HepG2 (cell line): ENCODE data around the gene CPAMD8. TPM values are rescaled to one million over a fixed set of nuclear protein-coding genes. Genes with fewer than 3 reads are reported as not detected.

Source experiments
- CEBPG ChIP-seq: IDR thresholded peaks from 2 replicates; pipeline ENCODE4 v1.6.1; 2016
- ESRRA ChIP-seq: sonication (generic); formaldehyde crosslinking; IDR thresholded peaks from 2 replicates; pipeline ENCODE4 v1.5.1; 2020; ENCODE audit warnings: mild to moderate bottlenecking, low read depth, missing genetic modification reagents
- RBM22 ChIP-seq: fragments of 200-400 bp; formaldehyde crosslinking; optimal IDR thresholded peaks from 2 replicates; pipeline ENCODE3; 2017; ENCODE audit warnings: mild to moderate bottlenecking, low read length, moderate library complexity
- ZBTB40 ChIP-seq, 2 experiments: fragments of 450-650 bp in 1 of 2; sonication (generic) in 1 of 2; formaldehyde crosslinking in 1 of 2; IDR thresholded peaks; 2 replicates each; pipeline versions ENCODE4 v1.6.1 to v1.8.0; 2016 to 2022; ENCODE audit warnings: antibody characterized with exemption in 1 of 2, mild to moderate bottlenecking in 1 of 2, missing genetic modification reagents in 1 of 2
- ZNF501 ChIP-seq: sonication (generic); formaldehyde crosslinking; IDR thresholded peaks from 2 replicates; pipeline ENCODE4 v1.5.1; 2020; ENCODE audit warnings: mild to moderate bottlenecking, moderate library complexity, missing genetic modification reagents
- polyA plus RNA-seq, 8 experiments: library from polyadenylated mRNA; depleted of rRNA in 3 of 8; stranded (reverse) in 7 of 8; unstranded in 1 of 8; fragments of >200 nt; fragmentation: Illumina TruSeq in 4 of 8; extraction: Trizol in 4 of 8; gene quantifications; 2 replicates each; pipeline versions ENCODE4 v1.2.1 to v1.2.3, GENCODE V29; 2011 to 2016; ENCODE audit warnings: low read depth in 4 of 8, missing spikeins in 1 of 8, mixed read lengths in 1 of 8; ENCODE audit not compliant: insufficient read depth in 1 of 8
- total RNA-seq, 5 experiments: library from RNA; depleted of rRNA; stranded (reverse); fragments of >200 nt; fragmentation: Illumina TruSeq; extraction: Trizol; gene quantifications; 2 replicates each; pipeline ENCODE4 v1.2.3, GENCODE V29; 2016; ENCODE audit warnings: low read depth in 1 of 5

CPAMD8 gene
- total and polyA plus RNA-seq, 2 of the 13 experiments (the other 11 are each of a cell fraction or from before 2014, with no cell fraction given), result 0.29 to 0.34 TPM

DNA sequence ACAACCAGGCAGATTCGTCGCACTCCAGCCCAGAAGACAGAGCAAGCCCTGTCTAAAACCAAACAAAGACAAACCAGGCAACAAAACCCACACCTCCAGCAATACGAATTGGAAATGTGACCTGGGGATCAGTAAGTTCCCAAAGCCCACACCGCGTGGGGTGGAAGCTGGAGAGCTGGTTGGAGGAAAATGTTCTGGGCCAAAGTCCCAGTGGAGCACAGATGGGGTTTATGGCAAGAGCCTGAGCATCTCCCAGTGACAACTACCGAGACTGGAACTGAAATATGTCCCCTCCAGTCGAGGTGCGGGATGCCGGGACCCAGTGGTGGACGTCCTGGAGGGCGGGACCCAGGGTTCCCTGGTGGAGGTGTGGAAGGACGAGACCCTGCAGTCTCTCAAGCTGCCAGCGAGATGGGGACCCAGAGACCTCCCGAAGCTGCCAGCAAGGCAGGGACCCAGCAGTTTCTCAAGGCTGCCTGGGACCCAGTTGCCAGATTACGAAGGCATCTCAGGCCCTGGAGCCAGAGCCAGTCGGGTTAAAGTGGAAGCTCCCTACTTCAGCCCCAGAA, 22.4 kb upstream of the CPAMD8 start (continued):
- TF ChIP-seq ZBTB40 (IDR thresholded peaks at IDR 0.05), result no peak
- no peak for TF ChIP-seq ZBTB40 (CRISPR knock-in tag; IDR thresholded peaks at IDR 0.05)
- no peak for TF ChIP-seq CEBPG (CRISPR knock-in tag)
- TF ChIP-seq RBM22, result no peak
- TF ChIP-seq ZNF501 (CRISPR knock-in tag), result no peak
- TF ChIP-seq ESRRA, result no peak
